ENCODE results near the gene ASB2. TPM values are rescaled to one million over a fixed set of nuclear protein-coding genes. Genes with fewer than 3 reads are reported as not detected.

ASB2 gene
- total and polyA plus RNA-seq, 2 of the 13 experiments (the other 11 are each of a cell fraction or from before 2014, with no cell fraction given) = 0.82 to 4.1 TPM

DNA sequence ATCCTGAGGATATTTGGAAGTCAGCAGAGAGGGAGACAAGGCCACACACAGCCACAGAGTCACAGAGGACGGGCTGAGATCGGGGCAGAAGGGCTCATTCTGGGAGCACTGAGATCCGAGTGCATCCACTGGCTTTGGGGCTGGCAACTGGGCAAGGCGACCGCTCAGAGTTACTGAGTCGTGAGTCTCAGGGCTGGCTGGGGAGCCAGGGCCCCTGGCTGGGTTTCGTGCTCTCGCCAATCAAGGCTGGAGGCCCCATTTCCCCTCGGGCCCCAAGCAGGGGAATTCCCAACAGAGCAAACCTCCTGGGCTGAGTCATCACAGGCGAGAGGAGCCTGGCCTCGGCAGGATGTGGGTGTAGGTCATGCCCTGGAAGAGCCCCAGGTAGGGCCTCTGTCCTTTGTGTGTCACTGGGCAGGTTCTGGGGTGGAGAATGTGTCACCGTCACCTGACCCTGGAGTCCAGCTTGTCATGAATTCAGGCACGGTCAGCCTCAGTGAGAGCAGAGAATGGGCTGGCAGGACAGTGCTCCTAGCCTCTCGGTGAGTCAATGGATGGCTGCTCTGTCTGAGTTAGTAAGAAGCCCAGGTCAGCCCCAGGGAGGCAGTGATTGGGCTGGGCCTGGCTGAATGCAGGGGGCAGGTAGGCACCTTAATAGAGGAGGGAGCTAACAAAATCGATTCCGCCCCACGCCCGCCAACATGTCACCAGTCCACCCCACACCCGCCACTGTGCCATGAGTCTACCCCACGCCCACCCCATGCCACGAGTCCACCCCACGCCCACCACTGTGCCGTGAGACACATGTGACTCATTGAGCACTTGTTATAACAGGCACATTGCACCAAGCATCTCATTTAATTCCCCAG lies 16.9 kb downstream of the ASB2 start (continued):
- TF ChIP-seq ZSCAN30 (CRISPR knock-in tag; IDR thresholded peaks at IDR 0.05) (peak; percentile 81), ZBTB7A (CRISPR knock-in tag; IDR thresholded peaks at IDR 0.05) (peak; percentile 61; the same call in 1 of the 2 replicates), FOXO1 (CRISPR knock-in tag; IDR thresholded peaks at IDR 0.05) (peak; percentile 83), ZNF614 (CRISPR knock-in tag; IDR thresholded peaks at IDR 0.05; ENCODE audit: borderline replicate concordance) (peak; percentile 95; the same call in 1 of the 2 replicates), FIP1L1 (IDR thresholded peaks at IDR 0.05; ENCODE audit: borderline replicate concordance, insufficient read depth, low read depth, low read length) (no peak), KMT2A (CRISPR knock-in tag; IDR thresholded peaks at IDR 0.05) (no peak; the same call in 1 of the 2 replicates), HMG20A (CRISPR knock-in tag; IDR thresholded peaks at IDR 0.05; ENCODE audit: borderline replicate concordance) (peak; percentile 96), JUN (CRISPR knock-in tag; IDR thresholded peaks at IDR 0.05) (peak; percentile 96), SMARCC2 (IDR thresholded peaks at IDR 0.05) (no peak), ZNF326 (CRISPR knock-in tag; IDR thresholded peaks at IDR 0.05; ENCODE audit: borderline replicate concordance) (no peak), ZNF7 (CRISPR knock-in tag; IDR thresholded peaks at IDR 0.05) (no peak), ZNF253 (CRISPR knock-in tag; IDR thresholded peaks at IDR 0.05; ENCODE audit: borderline replicate concordance) (no peak), HES4 (CRISPR knock-in tag; IDR thresholded peaks at IDR 0.05; ENCODE audit: borderline replicate concordance) (no peak; the same call in 1 of the 2 replicates), SRY (CRISPR knock-in tag; IDR thresholded peaks at IDR 0.05) (peak; percentile 78; the same call in 1 of the 2 replicates), SIX4 (CRISPR knock-in tag; IDR thresholded peaks at IDR 0.05) (peak; percentile 82)
- TF ChIP-seq, protein P1, sequence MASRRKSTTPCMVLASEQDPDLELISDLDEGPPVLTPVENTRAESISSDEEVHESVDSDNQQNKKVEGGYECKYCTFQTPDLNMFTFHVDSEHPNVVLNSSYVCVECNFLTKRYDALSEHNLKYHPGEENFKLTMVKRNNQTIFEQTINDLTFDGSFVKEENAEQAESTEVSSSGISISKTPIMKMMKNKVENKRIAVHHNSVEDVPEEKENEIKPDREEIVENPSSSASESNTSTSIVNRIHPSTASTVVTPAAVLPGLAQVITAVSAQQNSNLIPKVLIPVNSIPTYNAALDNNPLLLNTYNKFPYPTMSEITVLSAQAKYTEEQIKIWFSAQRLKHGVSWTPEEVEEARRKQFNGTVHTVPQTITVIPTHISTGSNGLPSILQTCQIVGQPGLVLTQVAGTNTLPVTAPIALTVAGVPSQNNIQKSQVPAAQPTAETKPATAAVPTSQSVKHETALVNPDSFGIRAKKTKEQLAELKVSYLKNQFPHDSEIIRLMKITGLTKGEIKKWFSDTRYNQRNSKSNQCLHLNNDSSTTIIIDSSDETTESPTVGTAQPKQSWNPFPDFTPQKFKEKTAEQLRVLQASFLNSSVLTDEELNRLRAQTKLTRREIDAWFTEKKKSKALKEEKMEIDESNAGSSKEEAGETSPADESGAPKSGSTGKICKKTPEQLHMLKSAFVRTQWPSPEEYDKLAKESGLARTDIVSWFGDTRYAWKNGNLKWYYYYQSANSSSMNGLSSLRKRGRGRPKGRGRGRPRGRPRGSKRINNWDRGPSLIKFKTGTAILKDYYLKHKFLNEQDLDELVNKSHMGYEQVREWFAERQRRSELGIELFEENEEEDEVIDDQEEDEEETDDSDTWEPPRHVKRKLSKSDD (CRISPR knock-in tag; IDR thresholded peaks at IDR 0.05; ENCODE audit: low read depth) = peak; percentile 54; the same call in 1 of the 2 replicates
- TF ChIP-seq, protein P2, sequence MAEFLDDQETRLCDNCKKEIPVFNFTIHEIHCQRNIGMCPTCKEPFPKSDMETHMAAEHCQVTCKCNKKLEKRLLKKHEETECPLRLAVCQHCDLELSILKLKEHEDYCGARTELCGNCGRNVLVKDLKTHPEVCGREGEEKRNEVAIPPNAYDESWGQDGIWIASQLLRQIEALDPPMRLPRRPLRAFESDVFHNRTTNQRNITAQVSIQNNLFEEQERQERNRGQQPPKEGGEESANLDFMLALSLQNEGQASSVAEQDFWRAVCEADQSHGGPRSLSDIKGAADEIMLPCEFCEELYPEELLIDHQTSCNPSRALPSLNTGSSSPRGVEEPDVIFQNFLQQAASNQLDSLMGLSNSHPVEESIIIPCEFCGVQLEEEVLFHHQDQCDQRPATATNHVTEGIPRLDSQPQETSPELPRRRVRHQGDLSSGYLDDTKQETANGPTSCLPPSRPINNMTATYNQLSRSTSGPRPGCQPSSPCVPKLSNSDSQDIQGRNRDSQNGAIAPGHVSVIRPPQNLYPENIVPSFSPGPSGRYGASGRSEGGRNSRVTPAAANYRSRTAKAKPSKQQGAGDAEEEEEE (CRISPR knock-in tag; IDR thresholded peaks at IDR 0.05; ENCODE audit: borderline replicate concordance) = peak; percentile 84; the same call in 1 of the 2 replicates
- TF ChIP-seq, protein P3, sequence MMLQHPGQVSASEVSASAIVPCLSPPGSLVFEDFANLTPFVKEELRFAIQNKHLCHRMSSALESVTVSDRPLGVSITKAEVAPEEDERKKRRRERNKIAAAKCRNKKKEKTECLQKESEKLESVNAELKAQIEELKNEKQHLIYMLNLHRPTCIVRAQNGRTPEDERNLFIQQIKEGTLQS (CRISPR knock-in tag; IDR thresholded peaks at IDR 0.05) = peak; percentile 99
- TF ChIP-seq, protein P4, sequence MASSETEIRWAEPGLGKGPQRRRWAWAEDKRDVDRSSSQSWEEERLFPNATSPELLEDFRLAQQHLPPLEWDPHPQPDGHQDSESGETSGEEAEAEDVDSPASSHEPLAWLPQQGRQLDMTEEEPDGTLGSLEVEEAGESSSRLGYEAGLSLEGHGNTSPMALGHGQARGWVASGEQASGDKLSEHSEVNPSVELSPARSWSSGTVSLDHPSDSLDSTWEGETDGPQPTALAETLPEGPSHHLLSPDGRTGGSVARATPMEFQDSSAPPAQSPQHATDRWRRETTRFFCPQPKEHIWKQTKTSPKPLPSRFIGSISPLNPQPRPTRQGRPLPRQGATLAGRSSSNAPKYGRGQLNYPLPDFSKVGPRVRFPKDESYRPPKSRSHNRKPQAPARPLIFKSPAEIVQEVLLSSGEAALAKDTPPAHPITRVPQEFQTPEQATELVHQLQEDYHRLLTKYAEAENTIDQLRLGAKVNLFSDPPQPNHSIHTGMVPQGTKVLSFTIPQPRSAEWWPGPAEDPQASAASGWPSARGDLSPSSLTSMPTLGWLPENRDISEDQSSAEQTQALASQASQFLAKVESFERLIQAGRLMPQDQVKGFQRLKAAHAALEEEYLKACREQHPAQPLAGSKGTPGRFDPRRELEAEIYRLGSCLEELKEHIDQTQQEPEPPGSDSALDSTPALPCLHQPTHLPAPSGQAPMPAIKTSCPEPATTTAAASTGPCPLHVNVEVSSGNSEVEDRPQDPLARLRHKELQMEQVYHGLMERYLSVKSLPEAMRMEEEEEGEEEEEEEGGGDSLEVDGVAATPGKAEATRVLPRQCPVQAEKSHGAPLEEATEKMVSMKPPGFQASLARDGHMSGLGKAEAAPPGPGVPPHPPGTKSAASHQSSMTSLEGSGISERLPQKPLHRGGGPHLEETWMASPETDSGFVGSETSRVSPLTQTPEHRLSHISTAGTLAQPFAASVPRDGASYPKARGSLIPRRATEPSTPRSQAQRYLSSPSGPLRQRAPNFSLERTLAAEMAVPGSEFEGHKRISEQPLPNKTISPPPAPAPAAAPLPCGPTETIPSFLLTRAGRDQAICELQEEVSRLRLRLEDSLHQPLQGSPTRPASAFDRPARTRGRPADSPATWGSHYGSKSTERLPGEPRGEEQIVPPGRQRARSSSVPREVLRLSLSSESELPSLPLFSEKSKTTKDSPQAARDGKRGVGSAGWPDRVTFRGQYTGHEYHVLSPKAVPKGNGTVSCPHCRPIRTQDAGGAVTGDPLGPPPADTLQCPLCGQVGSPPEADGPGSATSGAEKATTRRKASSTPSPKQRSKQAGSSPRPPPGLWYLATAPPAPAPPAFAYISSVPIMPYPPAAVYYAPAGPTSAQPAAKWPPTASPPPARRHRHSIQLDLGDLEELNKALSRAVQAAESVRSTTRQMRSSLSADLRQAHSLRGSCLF (CRISPR knock-in tag; IDR thresholded peaks at IDR 0.05; ENCODE audit: borderline replicate concordance) = no peak
